ENCODE data around the gene TMEM170B.
"Not testable (repeated sequence)": the region's sequence is repeated elsewhere in the genome, so short reads cannot be mapped to it uniquely, and the experiment has no call there.

TMEM170B gene

DNA sequence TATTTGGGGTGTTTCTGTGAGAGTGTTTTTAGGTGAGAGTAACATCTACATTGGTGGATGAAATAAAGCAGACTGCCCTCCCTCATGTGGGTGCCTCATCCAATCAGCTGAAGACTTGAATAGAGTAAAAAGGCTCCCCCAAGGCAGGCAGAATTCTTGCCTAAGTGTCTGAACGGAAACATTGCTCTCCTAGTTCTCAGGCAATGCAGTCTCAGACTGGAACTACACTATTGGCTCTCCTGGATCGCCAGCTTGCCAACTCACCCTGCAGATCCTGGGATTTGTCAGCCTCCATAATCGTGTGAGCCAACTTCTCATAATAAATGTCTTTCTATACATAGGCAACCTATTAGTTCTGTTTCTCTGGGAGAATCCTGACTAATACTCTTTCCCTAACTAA is 5.5 kb upstream of the TMEM170B start:
- no peak for DNase-seq

DNA sequence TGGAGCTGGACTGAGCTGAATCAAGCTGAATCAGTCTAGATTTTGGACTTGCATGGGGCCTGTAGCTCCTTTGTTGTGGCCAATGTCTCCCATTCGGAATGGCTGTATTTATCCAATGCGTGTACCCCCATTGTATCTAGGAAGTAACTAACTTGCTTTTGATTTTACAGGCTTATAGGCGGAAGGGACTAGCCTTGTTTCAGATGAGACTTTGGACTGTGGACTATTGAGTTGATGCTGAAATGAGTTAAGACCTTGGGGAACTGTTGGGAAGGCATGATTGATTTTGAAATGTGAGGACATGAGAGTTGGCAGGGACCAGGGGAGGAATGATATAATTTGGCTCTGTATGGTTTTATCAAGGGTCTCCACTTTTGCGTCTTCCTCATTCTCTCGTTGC is 3.0 kb upstream of the TMEM170B start:
- no peak for DNase-seq

GRCh38 chr6:11535801-11536230 is 1.7 kb upstream of the TMEM170B start:
- DNase-seq = peak; percentile 41

DNA sequence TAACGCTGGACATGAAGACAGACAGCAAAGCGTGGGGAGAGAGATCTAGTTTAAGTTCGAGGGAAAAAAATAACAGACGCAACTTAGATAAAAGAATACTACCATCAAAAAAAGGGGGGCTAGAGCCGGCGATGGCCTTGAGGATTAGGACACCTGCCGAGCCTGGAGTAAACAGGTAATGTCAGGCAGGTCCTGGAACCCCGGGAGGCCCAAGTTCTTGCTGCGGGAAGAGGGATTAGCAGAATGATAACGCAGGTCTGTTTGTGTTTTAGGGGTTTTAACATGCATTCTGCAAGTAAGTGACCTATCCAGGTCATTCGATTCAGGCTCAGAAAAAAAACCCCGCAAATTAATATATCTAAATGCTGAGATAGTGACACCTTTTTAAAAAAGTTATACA is 754 bp upstream of the TMEM170B start:
- peak; percentile 29 for DNase-seq

DNA sequence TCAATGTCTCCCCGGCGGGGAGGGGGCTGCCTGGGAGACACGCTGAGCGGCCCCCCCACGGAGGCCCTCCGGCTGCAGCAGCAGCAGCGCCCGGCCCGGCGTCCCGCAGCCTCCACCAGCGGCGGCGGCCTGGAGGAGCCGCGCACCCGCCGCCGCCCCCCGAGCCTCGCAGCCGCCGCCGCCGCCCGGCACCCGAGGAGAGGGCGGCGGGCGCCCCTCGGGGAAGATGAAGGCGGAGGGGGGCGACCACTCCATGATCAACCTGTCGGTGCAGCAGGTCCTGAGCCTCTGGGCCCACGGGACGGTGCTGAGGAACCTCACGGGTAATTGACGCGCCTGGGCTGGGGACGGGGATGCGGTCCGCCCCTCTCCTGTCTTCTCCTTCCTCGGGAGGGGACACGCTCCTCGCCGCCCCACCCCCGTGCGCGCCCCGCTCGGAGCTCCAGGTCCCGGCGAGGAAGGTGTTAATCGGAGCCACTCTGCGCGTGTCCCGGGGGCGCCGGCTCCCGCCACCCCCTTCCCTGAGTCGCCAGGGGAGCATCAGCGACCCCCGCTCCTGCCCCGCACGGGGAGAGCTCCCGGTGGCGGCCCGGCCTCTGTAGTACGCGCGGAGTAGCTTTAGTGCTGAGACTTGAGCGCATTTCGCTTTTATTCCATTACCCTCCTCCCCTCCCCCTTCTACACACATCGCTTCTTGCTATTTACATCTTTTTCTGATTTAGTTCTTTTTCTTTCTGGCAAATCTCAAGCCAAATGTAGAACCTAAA is 686 bp downstream of the TMEM170B start:
- DNase-seq = peak; percentile 61

DNA sequence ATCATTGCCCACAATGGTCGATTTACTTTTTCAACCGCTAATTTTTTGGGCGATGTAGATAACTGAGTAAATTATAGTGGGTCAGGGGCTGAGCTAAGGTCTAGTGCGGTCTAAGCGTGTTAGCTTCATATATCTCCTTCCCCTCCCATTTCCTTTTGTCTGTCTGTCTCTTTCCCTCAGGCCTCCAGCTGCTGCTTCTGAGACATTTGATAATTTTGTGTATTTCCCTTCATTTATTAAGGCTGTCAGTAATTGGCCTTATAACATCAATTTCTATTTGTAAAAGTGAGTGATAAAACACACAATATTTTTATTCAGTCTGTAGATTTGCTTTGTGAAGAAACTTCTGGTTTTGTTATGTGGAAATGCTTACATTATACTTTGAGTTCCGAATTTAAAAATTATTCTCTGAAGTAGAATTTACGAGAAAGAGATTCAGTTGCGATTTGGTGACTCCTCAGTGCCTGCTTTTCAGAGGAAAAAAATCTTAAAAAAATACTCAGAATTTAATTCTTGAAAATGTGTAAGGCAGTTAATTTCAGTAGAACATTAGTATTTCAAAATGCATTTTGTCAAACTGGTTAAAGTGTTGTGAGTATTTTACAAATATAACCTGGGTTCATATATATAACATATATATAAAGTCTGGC is 1.4 kb downstream of the TMEM170B start:
- peak; percentile 55 for DNase-seq

GRCh38 chr6:11542863-11543262 is 5.3 kb downstream of the TMEM170B start:
- no peak for DNase-seq

DNA sequence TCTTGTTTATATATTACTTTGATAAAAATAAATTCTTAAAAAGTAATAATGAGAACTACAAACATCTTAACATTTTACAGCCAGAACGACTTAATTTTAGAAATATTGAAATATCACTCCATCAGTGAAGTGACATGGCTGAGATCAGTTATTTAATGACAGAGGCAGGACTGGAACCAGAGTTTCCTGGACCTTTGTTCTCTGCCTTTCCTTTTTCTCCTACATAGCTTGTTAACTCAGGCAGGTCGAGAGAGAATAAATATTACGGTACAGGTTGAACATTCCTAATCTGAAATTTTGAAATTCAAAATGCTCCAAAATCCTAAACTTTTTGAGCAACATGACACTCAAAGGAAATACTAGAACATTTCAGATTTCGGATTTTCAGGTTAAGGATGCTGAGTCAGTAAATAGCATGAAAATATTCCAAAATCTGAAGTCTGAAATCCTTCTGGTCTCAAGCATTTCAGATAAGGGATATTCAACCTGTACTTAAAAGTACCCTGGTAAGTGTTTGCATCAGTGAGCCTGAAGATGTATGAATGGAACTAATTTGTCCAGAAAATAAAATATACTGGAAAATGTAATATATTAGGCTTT is 6.5 kb downstream of the TMEM170B start:
- DNase-seq = no peak

GRCh38 chr6:11547846-11548245 is 10.3 kb downstream of the TMEM170B start:
- DNase-seq = not testable (repeated sequence)

DNA sequence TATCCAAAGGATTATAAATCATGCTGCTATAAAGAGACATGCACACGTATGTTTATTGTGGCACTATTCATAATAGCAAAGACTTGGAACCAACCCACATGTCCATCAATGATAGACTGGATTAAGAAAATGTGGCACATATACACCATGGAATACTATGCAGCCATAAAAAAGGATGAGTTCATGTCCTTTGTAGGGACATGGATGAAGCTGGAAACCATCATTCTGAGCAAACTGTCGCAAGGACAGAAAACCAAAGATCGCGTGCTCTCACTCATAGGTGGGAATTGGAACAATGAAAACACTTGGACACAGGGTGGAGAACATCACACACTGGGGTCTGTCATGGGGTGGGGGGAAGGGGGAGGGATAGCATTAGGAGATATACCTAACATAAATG is 11.0 kb downstream of the TMEM170B start:
- DNase-seq = not testable (repeated sequence)

- DNase-seq = no peak
These were observed 13.5 kb downstream of the TMEM170B start for GRCh38 chr6:11551053-11551452.

GRCh38 chr6:11552442-11552841 is 14.9 kb downstream of the TMEM170B start:
- peak; percentile 70 for DNase-seq

GRCh38 chr6:11553824-11554223 is 16.3 kb downstream of the TMEM170B start:
- no peak for DNase-seq

- no peak for DNase-seq
These were observed 18.8 kb downstream of the TMEM170B start for GRCh38 chr6:11556309-11556708.

- DNase-seq = no peak
These were observed 26.2 kb downstream of the TMEM170B start for GRCh38 chr6:11563793-11564192.

- DNase-seq = no peak
These were observed 29.1 kb downstream of the TMEM170B start for GRCh38 chr6:11566609-11567008.

GRCh38 chr6:11571073-11571472 is 33.5 kb downstream of the TMEM170B start:
- DNase-seq = no peak

GRCh38 chr6:11575408-11576033 is 38.0 kb downstream of the TMEM170B start:
- peak; percentile 89 for DNase-seq

- no peak for DNase-seq
These were observed 43.3 kb downstream of the TMEM170B start for GRCh38 chr6:11580686-11581405.

DNA sequence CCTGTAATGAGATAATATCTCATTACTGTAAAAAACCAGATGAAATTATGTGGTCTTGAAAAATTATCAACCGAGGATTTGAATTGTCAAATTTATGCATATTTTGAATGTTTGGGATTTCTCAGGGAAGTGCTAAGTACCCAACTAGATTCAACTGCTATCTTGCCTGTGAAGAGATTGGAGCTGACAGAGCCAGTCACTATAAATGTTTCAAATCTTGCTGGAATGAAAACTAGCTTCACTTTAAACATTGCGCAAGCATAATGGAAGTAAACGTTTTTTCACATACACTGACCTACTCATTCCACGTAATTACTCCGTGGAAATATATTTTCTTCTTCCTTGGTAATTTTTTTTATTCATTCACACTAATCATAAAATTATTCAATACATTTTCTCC is 46.7 kb downstream of the TMEM170B start:
- DNase-seq = no peak

DNA sequence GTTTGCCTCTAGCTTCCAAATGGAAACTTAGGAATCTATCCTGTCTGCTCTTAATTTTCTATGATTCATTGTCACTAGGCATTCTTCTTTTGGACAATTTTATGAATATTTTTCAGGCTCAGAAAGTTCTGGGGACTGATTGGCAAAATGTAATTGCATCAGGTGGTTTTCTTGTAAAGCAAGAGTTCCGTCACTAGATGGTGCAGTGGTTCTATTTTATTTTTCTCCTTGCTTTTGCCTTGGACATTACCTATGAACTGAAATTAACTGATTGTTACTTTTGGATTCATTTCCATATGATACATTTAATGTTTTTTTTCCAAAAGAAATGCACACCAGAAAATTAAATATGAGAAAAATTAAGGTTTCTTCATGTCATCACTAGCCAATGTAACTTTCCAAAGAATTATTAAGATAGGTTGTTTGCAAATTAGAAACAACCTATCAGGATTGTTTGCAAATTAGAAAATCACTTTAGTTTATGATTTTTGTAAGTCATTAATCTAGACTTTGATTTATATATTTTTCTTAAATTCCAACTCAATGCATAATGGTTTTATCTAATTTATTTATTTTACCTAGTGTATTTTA is 48.0 kb downstream of the TMEM170B start:
- peak; percentile 61 for DNase-seq

DNA sequence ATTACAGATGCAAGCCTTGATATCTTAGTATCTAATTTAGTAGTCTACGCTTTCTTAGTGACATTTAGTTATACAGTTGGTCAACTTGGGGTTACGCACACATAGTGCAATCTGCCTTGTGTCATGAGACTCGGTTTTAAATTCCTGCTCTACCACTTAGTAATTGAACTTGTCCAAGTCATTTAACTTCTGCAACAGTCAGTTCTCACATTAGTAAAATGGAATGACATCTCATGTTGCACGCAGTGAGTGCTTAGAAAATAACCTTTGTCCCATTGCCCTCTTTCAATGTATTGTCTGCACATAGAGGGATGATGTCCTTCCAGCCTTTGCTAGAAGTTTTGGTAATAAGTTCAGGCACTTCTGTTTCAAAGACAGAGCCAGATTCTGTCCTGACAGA is 48.6 kb downstream of the TMEM170B start:
- DNase-seq = no peak

DNA sequence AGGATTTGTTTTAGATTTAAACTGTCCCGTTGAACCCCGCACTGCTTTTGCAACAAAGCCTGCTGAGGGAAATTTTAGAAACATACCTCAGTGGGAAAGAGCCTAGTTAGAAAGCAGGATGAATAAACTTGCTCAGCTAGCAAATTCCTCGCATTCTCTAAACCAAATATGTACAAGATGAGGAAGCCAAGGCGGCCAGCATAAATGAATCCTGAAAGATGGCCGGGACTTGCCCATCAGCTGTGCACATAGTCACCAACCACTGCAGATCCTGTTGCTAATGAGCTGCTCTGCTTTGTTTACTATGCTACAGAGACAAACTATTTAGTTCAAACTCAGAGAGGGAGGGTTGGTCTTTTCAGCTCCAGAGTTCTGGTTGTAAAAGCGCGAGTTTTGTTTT is 49.0 kb downstream of the TMEM170B start:
- DNase-seq = no peak
